GM21447 (cell line): Measurements from ENCODE around the gene NT5M.
"Not testable (repeated sequence)": the region's sequence is repeated elsewhere in the genome, so short reads cannot be mapped to it uniquely, and the experiment has no call there.

Source experiments
- ATAC-seq: cut with Tn5 transposase; IDR thresholded peaks from one replicate; pipeline ENCODE4 v1.9.1; 2021; ENCODE audit not compliant: unreplicated experiment

Gene NT5M

DNA sequence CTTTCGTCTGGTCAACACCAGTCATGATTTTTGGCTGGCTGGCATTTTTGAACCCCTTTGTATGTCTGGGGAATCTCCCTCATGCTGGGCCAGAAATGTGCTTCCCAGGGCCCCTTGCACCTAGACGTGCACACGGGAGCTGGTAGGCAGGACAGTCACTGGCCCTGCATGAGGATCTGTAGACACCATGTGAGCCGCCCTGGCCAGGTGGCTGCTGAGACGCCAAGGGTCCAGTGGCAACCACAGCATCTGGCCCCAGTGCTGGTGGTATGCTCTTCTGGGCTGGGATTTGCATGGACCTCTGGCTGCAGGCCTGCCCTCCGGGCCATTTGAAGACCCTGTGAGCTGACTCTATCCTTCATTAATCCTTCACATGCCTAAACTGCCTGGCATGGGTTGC, 67.5 kb downstream of the NT5M start:
- ATAC-seq: no peak

- ATAC-seq: no peak
These were observed 69.8 kb downstream of the NT5M start for GRCh38 chr17:17372856-17373520.

GRCh38 chr17:17375841-17376240, 72.7 kb downstream of the NT5M start:
- ATAC-seq: no peak

- no peak for ATAC-seq
These were observed 73.2 kb downstream of the NT5M start for GRCh38 chr17:17376362-17376761.

- ATAC-seq: no peak
These were observed 74.1 kb downstream of the NT5M start for GRCh38 chr17:17377071-17377967.

GRCh38 chr17:17379197-17379991, 76.2 kb downstream of the NT5M start:
- no peak for ATAC-seq

DNA sequence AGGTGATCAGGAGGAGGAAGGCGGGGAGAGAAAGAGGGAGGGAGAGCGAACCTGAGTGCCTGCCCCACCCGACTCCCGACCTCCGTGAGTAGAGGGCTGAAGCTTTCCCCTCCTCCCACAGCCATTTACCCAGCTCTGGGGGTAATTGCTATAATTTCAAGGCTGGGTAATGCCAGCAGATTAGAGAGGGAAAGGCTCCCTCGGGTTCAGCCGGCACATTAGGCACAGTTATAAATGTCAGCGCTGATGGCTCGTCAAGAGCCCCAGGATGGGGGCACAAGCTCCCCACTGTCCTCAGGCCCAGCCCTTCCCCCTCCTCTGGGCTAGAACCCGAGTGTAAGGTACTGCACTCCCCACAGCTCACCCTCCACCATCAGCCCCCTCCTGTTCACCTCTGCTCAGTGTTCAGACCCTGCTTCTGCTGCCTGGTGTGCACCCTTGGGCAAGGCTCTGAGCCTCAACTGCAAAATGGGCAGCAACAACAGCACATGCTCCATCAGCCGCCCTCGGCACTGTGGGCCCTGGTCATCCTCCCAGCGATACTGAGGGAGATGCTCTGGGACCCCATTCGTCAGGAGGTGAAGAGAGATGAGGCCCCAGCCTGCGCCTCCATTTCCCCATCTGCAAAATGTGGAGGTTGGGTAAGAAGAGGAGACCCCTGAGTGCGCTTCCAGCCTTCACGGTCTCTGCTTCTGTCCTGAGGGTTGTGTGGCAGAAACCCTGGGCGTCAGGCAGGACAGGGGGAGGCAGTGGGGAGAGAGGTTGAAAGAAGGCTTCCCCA, 77.2 kb downstream of the NT5M start:
- ATAC-seq: no peak

DNA sequence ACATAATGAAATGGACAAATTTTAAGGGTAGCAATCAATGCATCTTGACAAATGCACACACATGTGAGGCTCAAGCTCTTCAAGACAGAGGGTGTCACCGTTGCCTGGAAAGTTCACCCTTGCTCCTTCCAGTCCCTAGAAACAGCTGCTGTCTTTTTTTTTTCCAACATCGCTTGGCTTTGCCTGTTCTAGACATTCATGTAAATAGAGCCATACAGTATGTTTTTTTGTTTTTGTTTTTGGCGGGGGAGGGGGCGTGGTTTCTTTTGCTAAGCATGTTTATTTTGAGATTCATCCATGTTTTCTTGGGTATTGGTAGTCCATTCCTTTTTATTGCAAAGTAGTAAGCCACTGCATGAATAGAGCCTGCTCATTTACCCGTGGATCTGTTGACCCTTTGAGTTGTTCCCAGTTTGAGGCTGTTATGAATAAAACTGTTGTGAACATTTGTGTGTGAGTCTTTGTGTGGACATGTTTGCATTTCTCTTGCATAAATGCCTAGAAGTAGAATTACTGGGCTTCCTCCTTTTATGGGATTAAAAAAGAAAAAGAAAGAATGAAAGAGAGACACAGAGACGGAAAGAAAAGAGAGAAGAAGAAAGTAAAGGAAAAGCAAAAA, 78.4 kb downstream of the NT5M start:
- ATAC-seq: no peak

DNA sequence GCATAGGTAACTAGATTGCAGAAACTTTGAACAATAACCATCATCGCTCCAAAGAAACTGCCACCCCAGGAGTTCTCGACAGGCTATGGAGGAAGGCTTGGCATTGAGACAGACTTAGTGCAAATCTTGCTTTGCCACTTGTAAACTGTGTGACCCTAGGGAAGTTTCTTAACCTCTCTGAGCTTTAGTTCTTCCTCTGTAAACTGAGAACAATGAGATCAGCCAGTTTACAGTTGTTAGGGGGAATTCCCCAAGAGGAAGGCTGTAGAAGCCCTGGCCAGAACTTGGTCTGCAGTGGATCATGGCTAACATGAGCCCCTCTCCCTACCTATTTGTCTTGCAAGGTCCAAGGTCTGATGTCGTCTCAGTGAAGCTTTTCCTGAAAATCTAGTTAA, 78.9 kb downstream of the NT5M start:
- ATAC-seq: no peak

GRCh38 chr17:17382971-17383370, 79.8 kb downstream of the NT5M start:
- no peak for ATAC-seq

GRCh38 chr17:17383431-17384290, 80.5 kb downstream of the NT5M start:
- ATAC-seq: not testable (repeated sequence)

GRCh38 chr17:17384291-17384615, 81.1 kb downstream of the NT5M start:
- ATAC-seq: no peak

DNA sequence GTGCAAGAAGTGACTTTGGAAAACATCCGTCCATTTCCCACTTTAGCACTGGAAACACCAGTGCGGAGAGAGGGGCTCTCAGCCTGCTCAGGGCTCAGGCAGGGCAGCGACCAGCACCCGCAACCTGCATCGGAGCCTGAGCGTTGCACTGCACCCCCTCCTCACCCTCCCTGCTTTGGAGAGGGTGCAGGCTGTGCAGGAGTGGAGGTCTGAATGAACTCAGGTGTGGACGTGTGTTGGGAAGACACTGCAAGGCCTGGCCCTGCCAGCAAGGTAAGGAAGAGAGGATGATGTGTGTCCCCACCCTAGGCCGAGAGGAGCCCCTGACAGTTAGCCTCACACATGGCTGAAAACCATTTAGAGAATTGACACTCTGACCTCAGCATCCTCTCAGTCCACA, 81.8 kb downstream of the NT5M start:
- no peak for ATAC-seq

DNA sequence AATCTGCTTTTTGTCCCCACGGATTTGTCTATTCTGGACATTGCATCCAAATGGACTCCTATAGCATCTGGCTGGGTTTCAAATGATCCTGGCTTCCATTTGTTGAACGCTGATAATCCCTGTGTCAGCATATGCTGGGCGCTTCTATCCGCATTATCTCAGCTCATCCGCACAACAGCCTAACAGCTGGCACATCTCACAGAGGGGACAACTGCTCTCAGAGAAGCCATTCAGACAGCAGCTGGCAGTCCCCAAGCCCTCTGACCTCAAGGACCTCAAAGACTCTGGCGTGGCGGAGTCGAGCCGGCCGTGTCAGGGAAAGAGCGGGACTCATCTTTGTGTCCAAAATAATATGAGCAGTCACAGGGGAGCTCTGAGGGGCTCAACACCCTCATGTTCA, 82.3 kb downstream of the NT5M start:
- no peak for ATAC-seq

- no peak for ATAC-seq
These were observed 83.1 kb downstream of the NT5M start for GRCh38 chr17:17386094-17386800.

GRCh38 chr17:17387017-17387497, 83.9 kb downstream of the NT5M start:
- ATAC-seq: no peak

GRCh38 chr17:17387498-17388362, 84.6 kb downstream of the NT5M start:
- ATAC-seq: no peak
